Dermis lymphatic vessel endothelial cell (primary cell): ENCODE results near the gene GRPR. TPM values are rescaled to one million over a fixed set of nuclear protein-coding genes. Genes with fewer than 3 reads are reported as not detected.

Experiments used
- total RNA-seq: library from RNA; depleted of rRNA; stranded (reverse); fragments of >200 nt; gene quantifications from 2 replicates; pipeline ENCODE4 v1.2.1, GENCODE V29; 2014

GRPR gene
- total RNA-seq, result 0.11 TPM in 1 of 2 replicates, not detected in the other

GRCh38 chrX:16123222-16123786, at the start of gene GRPR:
Gene GRPR, plus strand, starts transcription at chrX:16123565. Its CDS starts 389 bp downstream, at chrX:16123954.

GRCh38 chrX:16167181-16167580, 43.8 kb downstream of the GRPR start, which contains the start of gene MAGEB17:
Gene MAGEB17, plus strand, starts transcription at chrX:16167481. Its CDS starts 2,902 bp downstream, at chrX:16170383.

Other genes with a start within 250 kb of the GRPR start
- gene MAGEB17, start 43.9 kb downstream of the GRPR start, total RNA-seq, result not detected in 2 replicates